Natural killer cell (primary cell): Measurements from ENCODE around the gene MSMO1. TPM values are rescaled to one million over a fixed set of nuclear protein-coding genes. Genes with fewer than 3 reads are reported as not detected.

ENCODE experiments used
- ATAC-seq, 3 donors: fragments of 150-1000 bp in 2 of 3; fragments of 200-7000 bp in 1 of 3; cut with Tn5 transposase; 1 replicate in 1 of 3; 2 replicates in 2 of 3; pipeline ENCODE4 v1.10.0; 2021; ENCODE audit warnings: mild to moderate bottlenecking in 2 of 3, moderate library complexity in 2 of 3
- DNase-seq, 2 donors: peaks; one replicate each; pipeline versions ENCODE4 v3.0.0 to v3.0.0-alpha.2; 2013 to 2021; ENCODE audit warnings: mixed read lengths in 1 of 2
- H3K27ac ChIP-seq: one replicate; pipeline ENCODE4 v1.5.1; 2013; ENCODE audit warnings: mild to moderate bottlenecking, low read length
- H3K27me3 ChIP-seq: one replicate; pipeline ENCODE4 v1.6.1; 2013; ENCODE audit warnings: low read length; ENCODE audit not compliant: control insufficient read depth, insufficient read depth
- H3K36me3 ChIP-seq: one replicate; pipeline ENCODE4 v1.6.1; 2013; ENCODE audit warnings: low read length; ENCODE audit not compliant: control insufficient read depth, insufficient read depth
- H3K4me1 ChIP-seq: one replicate; pipeline ENCODE4 v1.6.1; 2013; ENCODE audit warnings: low read length; ENCODE audit not compliant: control insufficient read depth, insufficient read depth
- H3K4me3 ChIP-seq: one replicate; pipeline ENCODE4 v1.5.1; 2013; ENCODE audit warnings: low read length
- H3K9me3 ChIP-seq: one replicate; pipeline ENCODE4 v1.6.1; 2013; ENCODE audit warnings: low read length; ENCODE audit not compliant: control insufficient read depth, insufficient read depth
- H3K27ac Mint-ChIP-seq, 2 donors: one replicate each; pipeline ENCODE4 v1.8.0; 2022; ENCODE audit warnings: mild to moderate bottlenecking in 2 of 2, mixed read lengths in 2 of 2, moderate library complexity in 1 of 2
- H3K27me3 Mint-ChIP-seq, 2 donors: one replicate each; pipeline ENCODE4 v1.8.0; 2022; ENCODE audit warnings: low read depth in 2 of 2, mixed read lengths in 2 of 2
- H3K36me3 Mint-ChIP-seq: one replicate; pipeline ENCODE4 v1.8.0; 2022; ENCODE audit warnings: mixed read lengths
- H3K4me1 Mint-ChIP-seq, 2 donors: one replicate each; pipeline ENCODE4 v1.8.0; 2022; ENCODE audit warnings: mixed read lengths in 2 of 2
- H3K4me3 Mint-ChIP-seq: one replicate; pipeline ENCODE4 v1.8.0; 2022; ENCODE audit warnings: mild to moderate bottlenecking, moderate library complexity, mixed read lengths
- H3K9me3 Mint-ChIP-seq, 2 donors: one replicate each; pipeline ENCODE4 v1.8.0; 2022; ENCODE audit warnings: mixed read lengths in 2 of 2
- WGBS: methylation state at CpG from one replicate; pipeline ENCODE4 v1.1.7; 2013; ENCODE audit warnings: missing lambda C conversion rate; ENCODE audit not compliant: insufficient coverage; 5-methylcytosine and 5-hydroxymethylcytosine counted together
- intact Hi-C: fragments of 100-400 bp; cut with micrococcal nuclease; formaldehyde crosslinking; loops from one replicate; pipeline ENCODE4 v1.14.2; 2022
- total RNA-seq, 4 donors: library from RNA; stranded (reverse); fragments of 120-200 nt in 1 of 4; gene quantifications; one replicate each; pipeline versions ENCODE4 v1.2.3 to v1.2.4, GENCODE V29; 2013 to 2022
- TF ChIP-seq, protein P1 (sequence below): fragments of 200-600 bp; IDR thresholded peaks from one replicate; pipeline ENCODE4 v1.8.0; 2022; ENCODE audit warnings: antibody characterized with exemption

The MSMO1 gene
- total RNA-seq, 3 donors from 2014 or later (not counting 1 experiment from before 2014, with no cell fraction given) = 22.5 to 27.7 (median 23.9) TPM

DNA sequence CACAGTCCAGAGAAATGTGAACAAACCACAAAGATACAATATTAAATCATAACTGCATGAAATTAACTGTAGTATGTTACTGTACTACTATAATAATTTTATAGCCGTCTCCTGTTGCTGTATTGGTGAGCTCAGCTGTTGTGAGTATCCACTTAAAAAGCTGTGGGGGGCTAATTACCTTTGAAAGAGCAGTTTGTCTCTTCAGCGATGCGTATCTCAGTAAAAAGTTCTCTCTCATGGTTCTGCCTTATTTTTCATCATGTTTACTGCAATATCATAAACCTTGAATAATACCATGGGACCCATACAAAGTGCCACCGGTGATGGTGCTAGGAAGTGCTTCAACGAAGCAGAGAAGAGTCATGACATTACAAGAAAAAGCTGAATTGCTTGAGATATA is 8.4 kb upstream of the MSMO1 start:
- ATAC-seq (no peak), DNase-seq (no peak)
- no peak overlapping the region for H3K4me3 ChIP-seq
- H3K4me1 ChIP-seq = no peaks in the 10 kb centered on the region
- H3K9me3 ChIP-seq = no peaks in the 10 kb centered on the region
- no peak overlapping the region for H3K4me3 Mint-ChIP-seq
- H3K9me3 Mint-ChIP-seq = no peaks in the 10 kb centered on the region
- 99% methylated on average over 4 of the region's 5 CpGs for WGBS
- H3K4me1 Mint-ChIP-seq = no peaks in the 10 kb centered on the region
- peaks cover 6% of the 10 kb centered on the region for H3K36me3 Mint-ChIP-seq
- no peak overlapping the region for H3K27ac Mint-ChIP-seq
- peaks cover 10% of the 10 kb centered on the region for H3K36me3 ChIP-seq
- no peaks in the 10 kb centered on the region for H3K27me3 Mint-ChIP-seq
- TF ChIP-seq, protein P1, sequence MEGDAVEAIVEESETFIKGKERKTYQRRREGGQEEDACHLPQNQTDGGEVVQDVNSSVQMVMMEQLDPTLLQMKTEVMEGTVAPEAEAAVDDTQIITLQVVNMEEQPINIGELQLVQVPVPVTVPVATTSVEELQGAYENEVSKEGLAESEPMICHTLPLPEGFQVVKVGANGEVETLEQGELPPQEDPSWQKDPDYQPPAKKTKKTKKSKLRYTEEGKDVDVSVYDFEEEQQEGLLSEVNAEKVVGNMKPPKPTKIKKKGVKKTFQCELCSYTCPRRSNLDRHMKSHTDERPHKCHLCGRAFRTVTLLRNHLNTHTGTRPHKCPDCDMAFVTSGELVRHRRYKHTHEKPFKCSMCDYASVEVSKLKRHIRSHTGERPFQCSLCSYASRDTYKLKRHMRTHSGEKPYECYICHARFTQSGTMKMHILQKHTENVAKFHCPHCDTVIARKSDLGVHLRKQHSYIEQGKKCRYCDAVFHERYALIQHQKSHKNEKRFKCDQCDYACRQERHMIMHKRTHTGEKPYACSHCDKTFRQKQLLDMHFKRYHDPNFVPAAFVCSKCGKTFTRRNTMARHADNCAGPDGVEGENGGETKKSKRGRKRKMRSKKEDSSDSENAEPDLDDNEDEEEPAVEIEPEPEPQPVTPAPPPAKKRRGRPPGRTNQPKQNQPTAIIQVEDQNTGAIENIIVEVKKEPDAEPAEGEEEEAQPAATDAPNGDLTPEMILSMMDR = no peak
- no peaks in the 10 kb centered on the region for H3K27me3 ChIP-seq
- H3K27ac ChIP-seq = no peak overlapping the region
- intact Hi-C loops = no loop called here

DNA sequence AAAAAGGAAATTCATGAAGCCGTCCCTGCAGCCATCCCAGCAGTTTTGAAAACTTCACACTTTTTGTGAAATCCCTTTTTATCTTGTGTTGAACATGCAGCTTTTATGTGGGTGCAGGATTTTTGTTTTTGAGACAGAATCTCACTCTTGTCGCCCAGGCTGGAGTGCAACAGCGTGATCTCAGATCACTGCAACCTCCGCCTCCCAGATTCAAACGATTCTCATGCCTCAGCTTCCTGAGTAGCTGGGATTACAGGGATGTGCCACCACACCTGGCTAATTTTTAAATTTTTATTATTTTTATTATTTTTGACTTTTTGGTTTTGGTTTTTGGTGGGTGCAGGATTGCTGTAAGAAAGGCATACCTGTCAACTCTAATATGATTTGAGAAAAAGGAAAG is 8.0 kb upstream of the MSMO1 start:
- Mint-ChIP-seq H3K4me1 (no peaks in the 10 kb centered on the region), H3K4me3 (no peak overlapping the region), H3K36me3 (peaks cover 1% of the 10 kb centered on the region), H3K27ac (no peak overlapping the region), H3K9me3 (no peaks in the 10 kb centered on the region), H3K27me3 (no peaks in the 10 kb centered on the region)
- no peaks in the 10 kb centered on the region for H3K9me3 ChIP-seq
- H3K4me3 ChIP-seq = no peak overlapping the region
- H3K27me3 ChIP-seq = no peaks in the 10 kb centered on the region
- ATAC-seq (no peak), DNase-seq (no peak)
- H3K4me1 ChIP-seq = no peaks in the 10 kb centered on the region
- H3K27ac ChIP-seq = no peak overlapping the region
- 84% methylated on average over 5 of the region's 5 CpGs for WGBS
- intact Hi-C loops = no loop called here
- TF ChIP-seq, protein P1 = no peak
- H3K36me3 ChIP-seq = peaks cover 7% of the 10 kb centered on the region

DNA sequence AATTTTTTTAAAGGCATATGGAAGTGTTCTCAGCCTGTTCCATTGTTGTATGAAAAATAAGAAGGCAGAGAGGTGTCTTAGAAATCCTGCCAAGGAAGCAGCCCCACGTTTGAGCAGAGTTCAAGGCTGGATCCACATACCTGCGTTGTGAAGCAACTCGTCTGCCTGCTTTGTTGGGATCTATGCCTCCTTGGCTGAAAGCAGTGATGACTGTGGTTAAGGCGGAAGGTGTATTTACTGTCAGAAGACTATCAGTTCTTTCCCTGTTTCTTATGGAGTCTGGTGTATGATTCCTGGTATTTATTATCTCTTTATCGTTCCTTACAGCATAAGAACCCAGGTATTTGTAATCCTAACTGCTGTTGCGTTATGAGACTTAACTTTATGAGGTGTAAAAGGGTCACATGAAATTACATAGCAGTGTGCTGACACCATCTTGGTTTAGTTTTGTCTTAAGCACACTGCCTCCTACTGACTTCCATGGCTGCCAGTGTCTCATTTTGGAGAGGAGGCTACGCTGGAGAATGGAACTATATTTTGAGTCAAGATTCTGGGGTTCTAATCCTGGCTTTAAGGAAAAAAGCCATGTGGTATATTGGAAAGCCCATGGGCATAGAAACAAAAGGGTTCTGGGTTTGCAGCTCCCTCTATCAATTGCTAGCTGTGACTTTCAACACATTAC is 3.1 kb upstream of the MSMO1 start:
- H3K4me3 Mint-ChIP-seq = no peak overlapping the region

More for the DNA sequence above, 3.1 kb upstream of the MSMO1 start:
- Mint-ChIP-seq H3K27ac (no peak overlapping the region), H3K4me1 (peaks cover 0 to 12% of the 10 kb centered on the region in 2 donors), H3K9me3 (no peaks in the 10 kb centered on the region), H3K27me3 (no peaks in the 10 kb centered on the region), H3K36me3 (no peaks in the 10 kb centered on the region)
- ATAC-seq (no peak), DNase-seq (no peak)
- Histone ChIP-seq H3K36me3 (no peaks in the 10 kb centered on the region), H3K27me3 (no peaks in the 10 kb centered on the region), H3K27ac (no peak overlapping the region), H3K9me3 (no peaks in the 10 kb centered on the region), H3K4me1 (peaks cover 12% of the 10 kb centered on the region), H3K4me3 (no peak overlapping the region)
- intact Hi-C loops = no loop called here
- 95% methylated on average over 7 of the region's 7 CpGs for WGBS
- TF ChIP-seq, protein P1 = no peak
